Suppressor macrophage treated with lipopolysaccharide for 1 hour (primary cell): ENCODE measurements around the gene PRF1.

Experiments
- DNase-seq, 3 donors: peaks; one replicate each; pipeline ENCODE4 v3.0.0-alpha.2; 2020 to 2022

Gene PRF1

DNA sequence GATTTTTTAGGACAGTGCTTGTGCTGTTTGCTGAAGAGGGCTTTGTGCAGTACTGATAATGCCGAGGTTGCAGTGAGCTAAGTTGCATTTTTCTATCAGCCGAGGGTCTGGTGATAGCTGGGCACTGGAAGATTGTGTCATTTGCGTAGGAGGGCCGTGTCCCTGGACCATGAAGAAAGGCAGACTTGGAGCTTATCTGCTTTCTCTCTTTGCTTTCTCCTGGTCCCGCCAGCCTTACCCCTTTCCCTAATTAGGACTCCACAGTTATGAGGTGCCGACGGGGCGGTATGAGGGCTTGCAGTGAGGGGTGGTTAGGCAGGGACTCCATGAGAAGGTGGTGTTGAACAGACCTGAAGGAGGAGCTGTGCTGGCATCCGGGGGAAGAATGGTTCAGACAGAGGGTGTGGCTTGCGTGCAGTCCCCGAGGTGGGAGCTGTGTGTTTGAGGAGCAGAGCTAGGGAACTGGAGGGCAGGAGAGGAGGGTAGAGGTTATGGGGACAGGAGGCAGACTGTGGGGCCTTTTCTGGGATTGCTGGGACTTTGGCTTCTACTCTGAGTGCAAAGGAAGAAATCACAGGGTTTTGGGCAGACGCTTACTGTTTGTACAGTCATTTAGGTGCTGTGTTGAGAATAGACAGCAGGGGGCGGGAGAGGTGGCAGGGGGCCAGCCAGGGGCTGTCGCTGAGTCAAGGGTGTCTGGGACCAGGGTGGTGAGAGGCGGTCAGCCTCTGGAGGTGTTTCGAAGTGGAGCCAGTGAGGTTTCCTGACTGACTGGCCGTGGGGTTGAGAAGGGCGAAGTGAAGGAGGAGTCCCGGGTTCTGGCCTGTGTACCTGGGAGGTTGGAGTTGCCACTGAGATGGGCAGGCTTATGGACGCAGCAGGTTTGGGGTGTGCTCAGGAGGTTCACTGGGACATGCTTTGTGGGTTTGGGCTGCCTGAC lies 43.4 kb downstream of the PRF1 start:
- DNase-seq: peak; percentile 64 to 69 (median 64)

DNA sequence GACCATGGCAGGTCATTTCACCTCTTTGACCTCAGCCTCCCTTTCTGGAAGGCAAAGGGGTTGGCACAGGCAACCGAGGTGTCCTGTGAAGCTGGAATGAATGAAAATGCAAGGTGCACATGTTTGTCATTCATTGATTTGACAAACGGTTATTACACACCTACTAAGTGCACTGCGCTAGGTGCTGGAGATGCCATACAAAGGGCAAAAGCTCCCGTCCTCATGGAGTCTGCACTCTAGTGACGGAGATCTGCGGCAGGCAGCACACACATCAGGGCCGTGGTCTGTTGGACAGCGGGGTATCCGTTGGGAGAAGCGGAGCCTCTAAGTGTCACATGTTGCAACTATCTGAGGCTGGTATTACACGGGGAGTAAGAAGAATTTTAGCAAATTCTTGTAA lies 44.2 kb downstream of the PRF1 start:
- no peak for DNase-seq

- no peak for DNase-seq
Observed at GRCh38 chr10:70557876-70558275, 44.7 kb downstream of the PRF1 start.

DNA sequence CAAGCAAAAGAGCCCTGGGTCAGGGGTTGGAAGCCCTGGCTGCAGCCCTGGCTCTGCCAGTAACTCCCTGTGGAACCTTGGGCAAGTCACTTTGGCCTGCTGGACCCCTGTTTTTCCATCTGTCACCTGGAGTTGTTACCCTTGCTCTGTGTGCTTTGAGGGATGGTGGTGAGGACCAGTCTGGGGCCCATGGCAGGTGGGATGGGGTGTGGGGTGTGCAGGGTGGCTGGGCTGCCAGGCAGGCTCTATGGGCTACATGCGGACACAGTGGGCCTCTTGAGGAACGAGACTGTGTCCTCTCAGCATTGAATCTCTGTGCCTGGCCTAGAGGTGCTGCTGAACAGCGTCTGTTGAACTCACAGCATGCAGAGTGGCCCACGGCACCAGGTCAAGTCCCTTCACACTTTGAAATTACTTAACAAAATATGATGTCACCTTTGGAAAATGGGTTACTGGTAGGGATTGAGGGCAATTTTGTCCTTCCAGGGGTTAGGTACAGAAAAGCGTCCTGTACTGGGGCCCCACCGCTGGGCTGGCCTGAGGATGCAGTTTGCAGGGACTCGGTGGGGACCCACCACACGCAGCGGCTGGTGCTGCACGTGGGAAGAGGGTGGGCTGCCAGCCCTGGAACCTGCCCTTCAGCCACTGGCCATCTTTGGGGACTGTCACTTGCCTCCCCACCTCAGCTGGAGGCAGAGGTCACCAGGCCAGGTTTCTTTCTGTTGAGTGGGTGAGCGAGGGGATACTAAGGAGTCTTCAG lies 45.3 kb downstream of the PRF1 start:
- DNase-seq: no peak

DNA sequence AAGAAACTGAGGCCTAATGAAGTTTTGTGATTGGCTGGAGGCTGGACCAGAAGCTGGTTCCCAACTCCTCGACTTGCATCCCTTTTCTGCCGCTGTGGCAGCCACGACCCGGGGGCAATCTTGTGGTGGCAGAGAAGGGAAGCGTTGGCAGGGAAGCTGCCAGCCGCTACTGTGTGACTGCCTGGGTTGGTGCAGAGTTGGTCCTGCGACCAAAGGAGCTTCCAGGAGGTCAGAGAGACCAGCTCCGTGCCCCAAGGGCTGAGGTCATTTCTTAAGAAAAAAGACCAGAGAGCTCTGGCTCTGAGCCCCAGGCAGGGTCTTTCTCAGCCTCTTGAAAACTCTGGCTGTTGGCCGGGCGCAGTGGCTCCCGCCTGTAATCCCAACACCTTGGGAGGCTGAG lies 47.2 kb downstream of the PRF1 start:
- DNase-seq: no peak

DNA sequence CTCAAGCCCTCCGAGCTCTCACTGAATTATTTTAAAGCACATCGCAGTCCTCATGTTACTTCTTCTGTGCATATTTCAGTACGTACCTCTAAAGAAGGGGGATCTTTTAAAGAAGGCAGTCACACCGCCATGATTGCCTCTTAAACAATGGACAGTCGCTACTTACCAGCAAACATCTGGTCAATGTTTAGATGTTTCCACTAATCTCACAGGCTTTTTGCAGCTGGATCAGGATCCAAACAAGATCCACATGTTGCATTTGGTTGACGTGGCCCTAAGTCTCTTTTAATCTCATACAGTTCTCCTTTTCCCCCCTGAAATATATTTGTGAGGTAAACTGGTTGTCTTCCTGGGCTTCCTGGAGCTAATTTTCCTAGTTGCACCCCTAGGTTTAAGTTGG lies 50.0 kb downstream of the PRF1 start:
- no peak for DNase-seq

DNA sequence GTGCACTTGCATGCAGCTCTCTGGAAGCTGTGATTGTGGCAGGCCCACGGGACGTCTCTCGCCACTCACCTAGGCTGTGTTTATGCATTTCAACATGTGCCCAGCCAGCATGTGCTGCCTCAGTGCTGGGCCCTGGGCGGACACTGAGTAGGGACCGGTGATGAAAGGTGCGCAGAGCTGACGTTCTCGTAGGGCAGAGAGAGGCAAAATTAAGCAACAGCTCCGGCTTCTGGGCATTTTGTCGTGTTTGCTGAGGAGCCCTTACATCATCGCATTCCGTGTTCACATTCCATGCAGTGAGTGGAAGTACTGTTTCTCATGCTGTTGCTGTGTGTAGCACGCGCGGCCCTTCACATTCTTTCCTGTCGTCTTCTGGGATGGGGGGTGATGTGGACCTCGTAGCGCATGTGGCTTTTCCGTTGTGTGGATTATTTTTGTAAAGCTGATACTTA lies 50.5 kb downstream of the PRF1 start:
- no peak for DNase-seq

- DNase-seq: no peak
Observed at GRCh38 chr10:70551466-70551865, 51.1 kb downstream of the PRF1 start.

DNA sequence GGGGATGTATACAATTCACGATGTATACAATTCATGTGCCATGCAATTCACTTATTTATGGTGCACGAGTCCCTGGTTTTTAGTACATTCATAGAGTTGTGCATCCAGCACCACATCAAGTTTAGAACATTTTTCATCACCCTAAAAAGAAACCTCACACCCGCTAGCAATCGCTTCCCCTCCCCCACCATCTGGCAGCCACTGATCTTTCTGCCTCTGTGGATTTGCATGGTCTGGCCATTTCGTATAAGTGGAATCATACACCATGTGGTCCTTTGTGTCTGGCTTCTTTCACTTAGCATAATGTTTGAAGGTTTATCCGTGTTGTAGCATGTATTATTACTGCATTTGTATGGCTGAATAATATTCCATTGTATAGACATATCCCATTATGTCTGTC lies 52.1 kb downstream of the PRF1 start:
- no peak for DNase-seq

DNA sequence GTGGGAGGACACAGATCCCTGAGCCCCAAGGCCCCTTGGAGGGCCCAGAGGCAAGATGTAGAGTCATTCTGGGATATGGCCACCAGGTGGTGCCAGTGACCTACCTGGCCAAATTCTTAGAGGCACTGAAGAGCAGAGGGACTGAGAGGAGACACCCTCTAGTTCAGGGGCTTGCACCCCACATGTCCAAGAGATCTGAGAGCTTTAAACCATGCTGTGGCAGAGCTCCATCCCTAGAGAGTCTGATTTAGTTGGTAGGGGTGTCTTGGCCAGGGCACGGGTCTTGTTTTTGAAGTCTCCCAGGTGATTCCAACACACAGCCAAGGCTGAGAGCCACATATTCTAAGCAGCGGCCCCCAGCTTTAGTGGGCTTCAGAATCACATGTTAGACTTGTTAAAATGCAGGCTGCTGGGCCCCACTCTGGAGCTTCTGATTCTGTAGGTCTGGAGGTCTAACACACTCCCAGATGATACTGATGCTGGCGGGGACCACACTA lies 52.5 kb downstream of the PRF1 start:
- DNase-seq: peak; percentile 73 to 81 (median 79)

- DNase-seq: no peak
Observed at GRCh38 chr10:70549351-70549961, 53.1 kb downstream of the PRF1 start.
